Endothelial cell of hepatic sinusoid (primary cell): Measurements from ENCODE around the gene SPAG7.
"Not testable (repeated sequence)": the region's sequence is repeated elsewhere in the genome, so short reads cannot be mapped to it uniquely, and the experiment has no call there.

ENCODE experiments used
- in situ Hi-C: cut with HindIII; loops from 2 replicates; pipeline ENCODE4 v1.10.0; 2017; ENCODE audit warnings: low sequenced_read_pairs

The SPAG7 gene

GRCh38 chr17:4939546-4939795 lies 28.1 kb downstream of the SPAG7 start:
- in situ Hi-C loops = no loop called here

DNA sequence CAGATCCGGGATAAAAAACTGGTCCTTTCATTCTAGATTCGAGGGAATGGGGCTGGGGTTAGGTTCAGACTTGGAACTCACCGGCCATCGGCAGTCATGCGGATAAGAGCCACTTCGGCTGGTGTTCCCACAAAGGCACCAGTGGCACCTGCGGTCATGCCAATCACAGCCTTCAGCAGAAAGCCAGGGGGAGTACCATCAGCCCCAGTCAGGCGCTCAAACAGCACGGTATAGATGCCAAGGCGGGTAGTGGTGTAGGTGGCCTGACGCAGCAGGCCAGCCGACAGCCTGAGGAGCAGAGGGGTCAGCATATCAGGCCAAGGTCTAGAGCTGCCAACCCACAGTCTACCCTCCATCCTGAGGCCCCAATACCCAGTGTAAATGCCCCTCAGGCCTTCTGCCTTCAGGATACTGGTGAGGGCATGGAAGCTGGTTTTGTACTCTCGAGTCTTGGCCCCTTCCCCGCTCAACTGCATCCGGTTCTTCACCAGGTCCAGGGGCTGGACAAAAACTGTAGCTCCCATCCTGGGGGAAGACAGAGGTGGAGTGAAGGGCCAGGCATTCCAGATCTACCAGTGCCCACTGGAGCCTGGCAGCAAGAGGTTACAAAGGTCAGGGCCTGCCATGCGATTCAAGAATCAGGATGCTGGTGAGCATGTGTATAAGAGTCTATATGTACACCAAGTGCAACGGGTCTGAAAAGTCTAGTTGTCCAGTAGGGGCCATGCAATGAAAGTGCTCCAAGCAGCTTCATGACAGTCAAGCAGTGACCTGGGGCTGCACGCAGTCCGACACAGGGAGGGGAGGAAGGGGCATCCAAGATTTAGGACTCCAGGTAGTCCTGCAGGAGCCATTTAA lies 28.7 kb downstream of the SPAG7 start:
- in situ Hi-C loops = no loop called here

DNA sequence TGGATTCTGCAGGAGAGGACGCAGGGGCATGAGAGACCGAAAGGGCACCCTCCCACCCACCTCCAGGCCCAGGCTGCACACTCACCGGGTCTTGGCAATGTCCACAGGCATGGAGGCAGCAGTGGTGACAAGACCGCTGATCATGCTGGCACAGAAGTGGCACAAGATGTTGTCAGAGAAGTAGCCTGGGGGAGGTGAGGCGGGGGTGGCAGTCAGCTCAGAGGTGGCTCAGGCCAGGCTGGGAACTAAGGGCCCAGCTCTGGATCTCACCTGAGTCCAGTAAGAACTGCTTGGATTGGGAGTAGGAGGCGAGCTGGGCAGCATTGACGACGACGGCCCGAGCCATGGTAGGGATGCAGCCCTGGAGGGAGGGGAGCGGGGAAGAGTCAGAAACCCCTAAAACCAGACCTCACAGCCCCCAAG lies 29.5 kb downstream of the SPAG7 start:
- in situ Hi-C loops = no loop called here

DNA sequence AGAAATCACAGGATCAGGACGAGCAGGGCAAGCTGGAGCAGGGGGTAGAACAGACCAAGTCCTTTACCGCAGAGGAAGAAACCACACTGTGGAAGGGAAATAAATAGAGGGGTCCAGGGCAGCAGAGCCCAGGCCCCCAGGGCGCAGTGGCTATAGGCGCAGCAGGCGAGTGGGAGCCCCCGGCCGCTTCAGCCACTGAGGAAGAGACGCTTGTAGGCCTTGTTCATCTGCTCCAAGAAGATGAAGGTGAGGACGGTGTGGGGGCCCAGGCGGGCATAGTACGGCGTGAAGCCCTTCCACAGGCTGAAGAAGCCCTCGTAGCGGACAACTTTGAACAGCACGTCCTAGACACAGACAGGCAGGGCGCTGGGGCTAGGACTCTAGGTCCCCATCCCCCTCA lies 30.1 kb downstream of the SPAG7 start:
- in situ Hi-C loops = no loop called here

DNA sequence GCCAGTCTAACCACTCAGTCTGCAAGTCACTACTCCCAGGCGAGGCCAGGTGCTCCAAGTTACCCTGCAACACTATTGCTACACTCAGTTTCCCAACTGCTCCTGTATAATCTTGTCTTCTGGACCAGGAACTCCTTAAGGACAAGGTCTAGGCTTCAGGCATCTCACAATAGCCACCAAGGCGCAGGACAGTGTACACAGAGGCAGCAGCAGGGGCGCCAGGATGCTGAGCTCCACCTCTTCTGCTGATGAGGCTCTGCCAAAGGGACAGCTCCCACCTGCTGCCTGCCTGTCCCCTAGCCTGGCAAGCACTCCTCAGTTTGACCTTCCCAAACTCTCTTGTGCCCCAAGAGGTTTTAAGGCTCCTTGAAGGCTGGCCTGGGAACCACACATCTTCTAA lies 31.2 kb downstream of the SPAG7 start:
- in situ Hi-C loops = no loop called here

GRCh38 chr17:4935650-4936049 lies 32.0 kb downstream of the SPAG7 start:
- in situ Hi-C loops = no loop called here

DNA sequence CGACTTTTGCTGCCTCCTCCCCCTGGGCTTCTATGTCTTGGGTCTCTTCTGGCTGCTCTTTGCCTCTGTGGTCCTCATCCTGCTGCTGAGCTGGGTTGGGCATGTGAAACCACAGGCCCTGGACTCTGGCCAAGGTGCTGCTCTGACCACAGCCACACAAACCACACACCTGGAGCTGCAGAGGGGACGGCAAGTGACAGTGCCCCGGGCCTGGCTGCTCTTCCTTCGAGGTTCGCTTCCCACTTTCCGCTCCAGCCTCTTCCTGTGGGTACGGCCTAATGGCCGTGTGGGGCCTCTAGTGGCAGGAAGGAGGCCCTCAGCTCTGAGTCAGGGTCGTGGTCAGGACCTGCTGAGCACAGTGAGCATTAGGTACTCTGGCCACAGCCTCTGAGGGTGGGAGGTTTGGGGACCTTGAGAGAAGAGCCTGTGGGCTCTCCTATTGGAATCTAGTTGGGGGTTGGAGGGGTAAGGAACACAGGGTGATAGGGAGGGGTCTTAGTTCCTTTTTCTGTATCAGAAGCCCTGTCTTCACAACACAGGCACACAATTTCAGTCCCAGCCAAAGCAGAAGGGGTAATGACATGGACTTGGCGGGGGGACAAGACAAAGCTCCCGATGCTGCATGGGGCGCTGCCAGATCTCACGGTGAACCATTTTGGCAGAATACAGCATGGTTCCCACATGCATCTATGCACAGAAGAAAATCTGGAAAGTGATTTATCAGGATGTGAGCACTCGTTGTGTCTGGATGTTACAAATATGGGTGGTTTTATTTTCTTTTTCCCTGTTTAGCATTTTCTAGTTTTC lies 33.2 kb downstream of the SPAG7 start:
- in situ Hi-C loops = no loop called here

DNA sequence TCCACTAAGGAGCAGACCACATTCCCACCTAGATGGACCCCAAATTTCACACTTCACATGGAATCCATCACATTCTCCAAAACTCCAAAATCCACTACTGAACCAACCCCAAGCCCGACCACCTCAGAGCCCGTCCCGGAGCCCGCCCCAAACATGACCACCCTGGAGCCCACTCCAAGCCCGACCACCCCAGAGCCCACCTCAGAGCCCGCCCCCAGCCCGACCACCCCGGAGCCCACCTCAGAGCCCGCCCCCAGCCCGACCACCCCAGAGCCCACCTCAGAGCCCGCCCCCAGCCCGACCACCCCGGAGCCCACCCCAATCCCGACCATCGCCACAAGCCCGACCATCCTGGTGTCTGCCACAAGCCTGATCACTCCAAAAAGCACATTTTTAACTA lies 34.0 kb downstream of the SPAG7 start:
- in situ Hi-C loops = no loop called here

DNA sequence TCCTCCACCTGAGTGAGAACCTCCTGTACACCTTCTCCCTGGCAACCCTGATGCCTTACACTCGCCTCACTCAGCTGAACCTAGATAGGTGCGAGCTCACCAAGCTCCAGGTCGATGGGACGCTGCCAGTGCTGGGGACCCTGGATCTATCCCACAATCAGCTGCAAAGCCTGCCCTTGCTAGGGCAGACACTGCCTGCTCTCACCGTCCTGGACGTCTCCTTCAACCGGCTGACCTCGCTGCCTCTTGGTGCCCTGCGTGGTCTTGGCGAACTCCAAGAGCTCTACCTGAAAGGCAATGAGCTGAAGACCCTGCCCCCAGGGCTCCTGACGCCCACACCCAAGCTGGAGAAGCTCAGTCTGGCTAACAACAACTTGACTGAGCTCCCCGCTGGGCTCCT lies 34.9 kb downstream of the SPAG7 start:
- in situ Hi-C loops = no loop called here

DNA sequence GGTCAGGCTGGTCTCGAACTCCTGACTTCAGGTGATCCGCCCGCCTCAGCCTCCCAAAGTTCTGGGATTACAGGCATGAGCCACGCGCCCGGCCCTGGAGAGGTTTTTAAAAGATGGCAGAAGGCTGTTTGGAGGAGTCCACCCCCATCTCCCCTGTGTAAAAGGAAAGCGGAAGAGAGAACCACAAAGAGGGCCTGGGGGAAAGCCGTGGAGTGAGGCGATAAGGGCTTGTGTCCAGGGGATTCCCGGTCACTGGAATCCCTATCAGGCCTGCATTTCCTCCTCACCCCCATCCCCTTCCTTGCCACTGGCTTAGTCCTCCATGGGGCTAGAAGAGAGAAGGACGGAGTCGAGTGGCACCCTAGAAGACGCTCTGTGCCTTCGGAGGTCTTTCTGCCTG lies 35.7 kb downstream of the SPAG7 start, which contains the start of gene GP1BA:
Gene GP1BA, plus strand, starts transcription at position 315 of the 400 bp plus-strand sequence. CDS start 328 bp downstream, outside the sequence.
- in situ Hi-C loops = no loop called here

DNA sequence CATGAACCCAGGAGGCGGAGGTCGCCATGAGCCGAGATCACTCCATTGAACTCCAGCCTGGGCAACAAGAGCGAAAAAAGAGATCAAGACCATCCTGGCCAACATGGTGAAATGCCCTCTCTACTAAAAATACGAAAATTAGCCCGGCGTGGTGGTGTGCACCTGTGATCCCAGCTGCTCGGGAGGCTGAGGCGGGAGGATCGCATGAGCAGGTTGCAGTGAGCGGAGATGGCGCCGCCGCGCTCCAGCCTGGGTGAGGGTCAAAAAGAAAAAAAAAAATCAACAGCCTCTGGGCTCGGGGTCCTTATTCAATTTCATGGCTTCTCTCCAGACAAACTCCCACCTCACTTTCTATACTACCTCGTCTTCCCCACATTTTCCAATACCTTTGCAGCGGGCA lies 38.7 kb downstream of the SPAG7 start:
- in situ Hi-C loops = no loop called here

GRCh38 chr17:4926577-4927335 lies 40.9 kb downstream of the SPAG7 start:
- in situ Hi-C loops = not testable (repeated sequence)

- in situ Hi-C loops = no loop called here
Measured at GRCh38 chr17:4921320-4921719, 46.3 kb downstream of the SPAG7 start.

DNA sequence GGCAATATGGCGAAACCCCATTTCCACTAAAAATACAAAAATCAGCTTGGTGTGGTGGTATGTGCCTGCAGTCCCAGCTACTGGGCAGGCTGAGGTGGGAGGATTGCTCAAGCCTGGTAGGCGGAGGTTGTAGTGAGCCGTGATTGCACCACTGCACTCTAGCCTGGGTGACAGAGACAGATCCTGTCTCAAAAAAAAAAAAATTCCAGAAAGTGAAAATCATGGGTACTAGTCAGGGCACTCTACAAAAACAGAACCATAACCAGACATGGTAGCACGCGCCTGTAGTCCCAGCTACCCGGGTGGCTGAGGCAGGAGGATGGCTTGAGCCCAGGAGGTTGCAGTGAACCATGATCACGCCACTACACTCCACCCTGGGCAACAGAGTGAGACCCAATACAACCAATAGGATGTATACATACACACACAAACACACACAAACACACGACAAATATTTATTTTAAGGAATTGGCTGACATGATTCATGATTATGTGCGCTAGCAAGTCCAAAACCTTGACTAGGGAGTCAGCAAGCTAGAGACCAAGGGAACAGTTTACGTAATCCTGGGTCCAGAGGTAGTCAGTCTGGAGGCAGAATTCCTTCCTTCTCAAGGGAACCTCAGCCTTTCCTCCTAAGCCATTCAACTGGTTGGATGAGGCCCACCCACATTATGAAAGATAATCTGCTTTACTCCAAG lies 47.1 kb downstream of the SPAG7 start:
- in situ Hi-C loops = no loop called here

- in situ Hi-C loops = no loop called here
Measured at GRCh38 chr17:4919511-4920047, 48.0 kb downstream of the SPAG7 start.

GRCh38 chr17:4914551-4914950 lies 53.1 kb downstream of the SPAG7 start:
- in situ Hi-C loops = not testable (repeated sequence)

DNA sequence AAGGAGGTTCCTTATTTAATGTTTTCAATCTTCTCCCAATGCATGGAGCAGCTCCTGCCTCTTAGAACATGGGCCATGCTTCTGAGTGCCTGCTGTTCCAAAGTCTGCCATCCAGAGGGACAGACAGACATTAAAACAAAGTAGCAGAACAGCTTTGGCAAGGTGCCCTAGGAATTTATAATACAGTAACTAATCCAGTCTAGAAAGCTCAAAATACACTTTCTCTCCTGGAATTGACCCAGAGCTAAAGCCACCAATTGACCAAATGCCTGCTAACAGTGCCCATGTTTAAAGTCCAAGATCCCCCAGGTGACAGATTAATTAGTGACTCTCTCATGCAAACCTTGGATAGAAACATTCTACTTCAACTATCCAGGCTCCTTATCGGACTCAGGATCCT lies 53.6 kb downstream of the SPAG7 start:
- in situ Hi-C loops = no loop called here
